CD4-positive, CD25-positive, alpha-beta regulatory T cell (primary cell): Measurements from ENCODE around the gene TTL. TPM values are rescaled to one million over a fixed set of nuclear protein-coding genes. Genes with fewer than 3 reads are reported as not detected.
"Not testable (repeated sequence)": the region's sequence is repeated elsewhere in the genome, so short reads cannot be mapped to it uniquely, and the experiment has no call there.

Source experiments
- ATAC-seq, 2 donors: fragments of 150-1000 bp; cut with Tn5 transposase; one replicate each; pipeline ENCODE4 v1.10.0; 2021; ENCODE audit warnings: low read depth in 2 of 2, moderate number of reproducible peaks in 2 of 2, moderate library complexity in 1 of 2
- DNase-seq, 3 donors: peaks; one replicate each; pipeline versions ENCODE4 v3.0.0 to v3.0.0-alpha.2; 2012 to 2022; ENCODE audit warnings: mixed read lengths in 1 of 3
- H3K27ac ChIP-seq: one replicate; pipeline ENCODE4 v1.7.0; 2013; ENCODE audit warnings: mild to moderate bottlenecking, low read length; ENCODE audit not compliant: insufficient read depth, poor library complexity, severe bottlenecking
- H3K27me3 ChIP-seq: one replicate; pipeline ENCODE4 v1.7.0; 2013; ENCODE audit warnings: low read length; ENCODE audit not compliant: control insufficient read depth, insufficient read depth
- H3K36me3 ChIP-seq: one replicate; pipeline ENCODE4 v1.7.0; 2013; ENCODE audit warnings: mild to moderate bottlenecking, low read length, moderate library complexity; ENCODE audit not compliant: control insufficient read depth, insufficient read depth
- H3K4me1 ChIP-seq: 2 replicates; pipeline ENCODE4 v1.7.0; 2013; ENCODE audit warnings: mild to moderate bottlenecking, low read length; ENCODE audit not compliant: insufficient read depth, control insufficient read depth, poor library complexity, severe bottlenecking
- H3K4me3 ChIP-seq: one replicate; pipeline ENCODE4 v1.7.0; 2013; ENCODE audit warnings: low read depth, mild to moderate bottlenecking, low read length, moderate library complexity
- H3K9me3 ChIP-seq, 2 experiments: 1 replicate in 1 of 2; 2 replicates in 1 of 2; pipeline ENCODE4 v1.7.0; 2013; ENCODE audit warnings: low read length in 2 of 2, mild to moderate bottlenecking in 1 of 2, moderate library complexity in 1 of 2; ENCODE audit not compliant: control insufficient read depth in 2 of 2
- H3K27ac Mint-ChIP-seq, 3 donors: one replicate each; pipeline ENCODE4 v1.8.0; 2020 to 2022; ENCODE audit warnings: mild to moderate bottlenecking in 3 of 3, mixed read lengths in 3 of 3, moderate library complexity in 2 of 3
- H3K27me3 Mint-ChIP-seq: one replicate; pipeline ENCODE4 v1.8.0; 2022; ENCODE audit warnings: mild to moderate bottlenecking, mixed read lengths
- H3K36me3 Mint-ChIP-seq: one replicate; pipeline ENCODE4 v1.8.0; 2020; ENCODE audit warnings: mixed read lengths
- H3K4me1 Mint-ChIP-seq, 4 donors: one replicate each; pipeline ENCODE4 v1.8.0; 2020 to 2022; ENCODE audit warnings: mixed read lengths in 4 of 4, mild to moderate bottlenecking in 1 of 4
- H3K4me3 Mint-ChIP-seq, 4 donors: one replicate each; pipeline ENCODE4 v1.8.0; 2020 to 2022; ENCODE audit warnings: mild to moderate bottlenecking in 4 of 4, mixed read lengths in 4 of 4, moderate library complexity in 3 of 4
- H3K9me3 Mint-ChIP-seq, 7 donors: one replicate each; pipeline ENCODE4 v1.8.0; 2020 to 2022; ENCODE audit warnings: mixed read lengths in 7 of 7, mild to moderate bottlenecking in 3 of 7, moderate library complexity in 2 of 7
- polyA plus RNA-seq, 4 donors: library from polyadenylated mRNA; unstranded; fragments of 300-500 nt; fragmentation: Illumina TruSeq; gene quantifications; one replicate each; pipeline ENCODE4 v1.2.3, GENCODE V29; 2021
- total RNA-seq: library from RNA; stranded (reverse); gene quantifications from one replicate; pipeline ENCODE4 v1.2.3, GENCODE V29; 2022

Gene TTL
- total and polyA plus RNA-seq, 5 donors from 2014 or later, result 2.0 to 32.5 (median 6.1) TPM

- peaks cover 59% of the 10 kb centered on the region for H3K36me3 Mint-ChIP-seq
- H3K9me3 Mint-ChIP-seq, H3K4me1 ChIP-seq, H3K27me3 ChIP-seq, H3K4me3 ChIP-seq, H3K4me3 Mint-ChIP-seq, H3K9me3 ChIP-seq, H3K27ac ChIP-seq, DNase-seq, H3K4me1 Mint-ChIP-seq, H3K27me3 Mint-ChIP-seq, H3K27ac Mint-ChIP-seq, ATAC-seq: not testable (repeated sequence)
- H3K36me3 ChIP-seq, result peaks cover 43% of the 10 kb centered on the region
Measured at GRCh38 chr2:112524276-112524675, 42.3 kb downstream of the TTL start.

- peaks cover 28% of the 10 kb centered on the region for H3K36me3 ChIP-seq
- H3K4me3 ChIP-seq, result no peak overlapping the region
- no peaks in the 10 kb centered on the region for H3K9me3 ChIP-seq
- H3K27ac Mint-ChIP-seq, result no peak overlapping the region
- DNase-seq (no peak), ATAC-seq (no peak)
- no peaks in the 10 kb centered on the region for H3K27me3 ChIP-seq
- no peak overlapping the region for H3K27ac ChIP-seq
- no peak overlapping the region for H3K4me3 Mint-ChIP-seq
- H3K9me3 Mint-ChIP-seq, result no peaks in the 10 kb centered on the region
- H3K4me1 Mint-ChIP-seq, result peaks cover 0 to 8% (median 5%) of the 10 kb centered on the region in 4 donors
- peaks cover 50% of the 10 kb centered on the region for H3K36me3 Mint-ChIP-seq
- no peaks in the 10 kb centered on the region for H3K4me1 ChIP-seq
- no peaks in the 10 kb centered on the region for H3K27me3 Mint-ChIP-seq
Measured at GRCh38 chr2:112528541-112528940, 46.6 kb downstream of the TTL start.

GRCh38 chr2:112529757-112530156, 47.8 kb downstream of the TTL start:
- no peaks in the 10 kb centered on the region for H3K27me3 ChIP-seq
- H3K9me3 Mint-ChIP-seq, result no peaks in the 10 kb centered on the region
- peaks cover 0 to 8% (median 5%) of the 10 kb centered on the region in 4 donors for H3K4me1 Mint-ChIP-seq
- H3K9me3 ChIP-seq, result no peaks in the 10 kb centered on the region
- H3K4me3 ChIP-seq, result no peak overlapping the region
- H3K36me3 ChIP-seq, result peaks cover 28% of the 10 kb centered on the region
- ATAC-seq (no peak), DNase-seq (no peak)
- H3K36me3 Mint-ChIP-seq, result peaks cover 47% of the 10 kb centered on the region
- H3K4me1 ChIP-seq, result no peaks in the 10 kb centered on the region
- no peaks in the 10 kb centered on the region for H3K27me3 Mint-ChIP-seq
- H3K27ac Mint-ChIP-seq, result no peak overlapping the region
- no peak overlapping the region for H3K27ac ChIP-seq
- no peak overlapping the region for H3K4me3 Mint-ChIP-seq

GRCh38 chr2:112530728-112531127, 48.8 kb downstream of the TTL start:
- no peak overlapping the region for H3K4me3 ChIP-seq
- no peaks in the 10 kb centered on the region for H3K4me1 ChIP-seq

GRCh38 chr2:112534826-112535225, 52.9 kb downstream of the TTL start:
- Histone ChIP-seq H3K36me3 (peaks cover 15% of the 10 kb centered on the region), H3K27ac (no peak overlapping the region), H3K4me1 (no peaks in the 10 kb centered on the region), H3K9me3 (no peaks in the 10 kb centered on the region), H3K27me3 (no peaks in the 10 kb centered on the region), H3K4me3 (no peak overlapping the region)
- Mint-ChIP-seq H3K27ac (no peak overlapping the region), H3K27me3 (no peaks in the 10 kb centered on the region), H3K4me1 (no peaks in the 10 kb centered on the region), H3K9me3 (peaks cover 0 to 2% (median 0%) of the 10 kb centered on the region in 7 donors), H3K36me3 (peaks cover 24% of the 10 kb centered on the region), H3K4me3 (no peak overlapping the region)
- DNase-seq (no peak), ATAC-seq (no peak)

More at GRCh38 chr2:112530728-112531127, 48.8 kb downstream of the TTL start:
- no peaks in the 10 kb centered on the region for H3K27me3 Mint-ChIP-seq
- ATAC-seq, result no peak
- peaks cover 43% of the 10 kb centered on the region for H3K36me3 Mint-ChIP-seq
- no peaks in the 10 kb centered on the region for H3K9me3 Mint-ChIP-seq
- peaks cover 0 to 8% (median 5%) of the 10 kb centered on the region in 4 donors for H3K4me1 Mint-ChIP-seq
- Histone ChIP-seq H3K36me3 (peaks cover 28% of the 10 kb centered on the region), H3K9me3 (no peaks in the 10 kb centered on the region), H3K27ac (no peak overlapping the region), H3K27me3 (no peaks in the 10 kb centered on the region)
- no peak overlapping the region for H3K27ac Mint-ChIP-seq
- no peak overlapping the region for H3K4me3 Mint-ChIP-seq
- no peak for DNase-seq

DNA sequence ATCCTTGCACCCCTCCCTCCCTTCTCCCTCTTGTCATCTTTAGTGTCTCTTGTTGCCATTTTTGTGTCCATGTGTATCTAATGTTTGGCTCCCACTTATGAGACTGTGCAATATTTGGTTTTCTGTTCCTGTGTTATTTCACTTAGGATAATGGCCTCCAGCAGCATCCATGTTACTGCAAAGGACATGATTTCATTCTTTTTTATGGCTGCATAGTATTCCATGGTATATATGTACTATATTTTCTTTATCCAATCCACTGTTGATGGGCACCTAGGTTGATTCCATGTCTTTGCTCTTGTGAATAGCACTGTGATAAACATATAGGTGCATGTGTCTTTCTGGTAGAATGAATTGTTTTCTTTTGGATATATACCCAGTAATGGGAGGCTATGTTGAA, 54.7 kb downstream of the TTL start:
- H3K27me3 Mint-ChIP-seq, H3K27me3 ChIP-seq, H3K27ac ChIP-seq, H3K4me3 ChIP-seq, H3K4me1 ChIP-seq, H3K27ac Mint-ChIP-seq, H3K9me3 Mint-ChIP-seq, H3K4me3 Mint-ChIP-seq, DNase-seq, H3K36me3 ChIP-seq, H3K9me3 ChIP-seq, ATAC-seq: not testable (repeated sequence)
- H3K36me3 Mint-ChIP-seq, result peaks cover 12% of the 10 kb centered on the region
- peaks cover 0 to 14% (median 8%) of the 10 kb centered on the region in 4 donors for H3K4me1 Mint-ChIP-seq

- peaks cover 24% of the 10 kb centered on the region for H3K4me1 ChIP-seq
- peaks cover 0 to 17% (median 10%) of the 10 kb centered on the region in 4 donors for H3K4me1 Mint-ChIP-seq
- no peaks in the 10 kb centered on the region for H3K27me3 Mint-ChIP-seq
- no peak for DNase-seq
- no peak overlapping the region for H3K27ac ChIP-seq
- H3K4me3 ChIP-seq, result no peak overlapping the region
- no peaks in the 10 kb centered on the region for H3K36me3 ChIP-seq
- no peak for ATAC-seq
- H3K27me3 ChIP-seq, result no peaks in the 10 kb centered on the region
- H3K9me3 Mint-ChIP-seq, result peaks cover 0 to 2% (median 0%) of the 10 kb centered on the region in 7 donors
- peak overlapping the region in 1 of 3 donors; percentile 17 for H3K27ac Mint-ChIP-seq
- H3K4me3 Mint-ChIP-seq, result no peak overlapping the region
- H3K36me3 Mint-ChIP-seq, result no peaks in the 10 kb centered on the region
- no peaks in the 10 kb centered on the region for H3K9me3 ChIP-seq
Measured at GRCh38 chr2:112539306-112539705, 57.4 kb downstream of the TTL start.

- H3K27ac Mint-ChIP-seq, result no peak overlapping the region
- ATAC-seq (no peak), DNase-seq (no peak)
- peaks cover 0 to 28% (median 15%) of the 10 kb centered on the region in 4 donors for H3K4me1 Mint-ChIP-seq
- peaks cover 0 to 2% (median 0%) of the 10 kb centered on the region in 7 donors for H3K9me3 Mint-ChIP-seq
- no peaks in the 10 kb centered on the region for H3K27me3 Mint-ChIP-seq
- H3K27ac ChIP-seq, result peak overlapping the region; percentile 87
- no peak overlapping the region for H3K4me3 Mint-ChIP-seq
- peak overlapping the region; percentile 18 for H3K4me3 ChIP-seq
- H3K36me3 ChIP-seq, result no peaks in the 10 kb centered on the region
- no peaks in the 10 kb centered on the region for H3K9me3 ChIP-seq
- H3K4me1 ChIP-seq, result peaks cover 33% of the 10 kb centered on the region
- no peaks in the 10 kb centered on the region for H3K27me3 ChIP-seq
- H3K36me3 Mint-ChIP-seq, result no peaks in the 10 kb centered on the region
Measured at GRCh38 chr2:112540906-112541305, 59.0 kb downstream of the TTL start.
